ENCODE results near the gene BRAF. TPM values are rescaled to one million over a fixed set of nuclear protein-coding genes. Genes with fewer than 3 reads are reported as not detected.

The BRAF gene
- polyA plus RNA-seq, 4 donors, result 1.6 to 27.2 (median 4.3) TPM

DNA sequence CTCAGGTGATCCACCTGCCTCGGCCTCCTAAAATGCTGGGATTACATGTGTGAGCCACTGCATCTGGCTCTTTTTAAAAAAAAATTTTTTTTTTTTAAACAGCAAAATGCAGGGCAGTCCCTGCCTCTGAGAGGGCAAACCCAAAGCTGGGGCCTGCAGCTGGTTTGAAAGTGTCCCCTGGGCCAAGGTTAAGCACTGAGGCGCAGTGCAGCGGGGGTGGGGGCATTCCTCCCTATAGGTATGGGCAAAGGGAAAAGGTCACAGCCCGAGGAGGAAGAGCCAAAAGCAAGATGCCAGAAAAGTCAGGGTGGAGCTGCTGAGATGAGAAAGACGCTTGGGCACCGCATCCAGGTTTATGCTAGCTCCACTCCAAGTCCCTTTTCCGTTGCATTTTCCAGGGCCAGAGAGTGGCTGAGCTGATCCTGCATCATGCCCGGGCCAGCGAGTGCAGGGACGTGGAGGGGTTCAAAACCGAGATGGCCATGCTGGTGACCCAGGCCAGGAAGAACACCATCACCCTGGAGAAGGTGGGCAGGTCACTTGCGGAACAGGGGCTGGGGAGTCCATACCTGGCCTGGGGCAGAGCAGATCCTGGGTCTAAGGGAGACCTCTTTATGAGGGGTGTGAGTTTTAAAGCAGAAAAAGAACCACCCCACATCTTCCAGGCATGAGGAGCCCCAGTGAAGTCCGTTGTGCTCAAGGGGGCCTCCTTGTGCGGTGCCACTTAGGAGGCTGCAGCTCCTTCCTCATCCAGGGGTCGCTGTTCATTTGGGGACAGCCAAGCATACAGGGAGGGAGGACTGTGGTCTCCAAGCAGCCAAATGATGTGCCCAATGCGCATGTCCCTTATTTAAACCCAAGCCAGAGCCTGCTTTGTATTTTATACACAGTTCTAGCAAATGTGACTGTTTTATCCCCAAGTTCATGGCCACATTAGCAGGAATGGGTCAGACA, 235.3 kb downstream of the BRAF start:
- peaks cover 0 to 56% (median 0%) of the 10 kb centered on the region in 3 donors for H3K36me3 ChIP-seq (ENCODE audit: control insufficient read depth in 3 of 3, insufficient read depth in 2 of 3, low read depth in 1 of 3, low read length in 3 of 3)
- no peak overlapping the region for H3K27ac ChIP-seq (ENCODE audit: low read depth in 1 of 3, low read length in 2 of 3)
- no peaks in the 10 kb centered on the region for H3K9me3 ChIP-seq (ENCODE audit: control insufficient read depth in 2 of 2, insufficient read depth in 1 of 2, low read depth in 1 of 2, low read length in 1 of 2)
- DNase-seq (no peak), FAIRE-seq (no peak)
- WGBS, 3 donors, result 93 to 97% (median 95%) methylated on average over 16 of the region's 16 CpGs
- H3K27me3 ChIP-seq (ENCODE audit: control insufficient read depth in 3 of 3, insufficient read depth in 3 of 3, low read length in 3 of 3), result no peaks in the 10 kb centered on the region
- H3K4me1 ChIP-seq (ENCODE audit: control insufficient read depth in 3 of 3, insufficient read depth in 2 of 3, low read depth in 1 of 3, low read length in 2 of 3), result no peaks in the 10 kb centered on the region
- H3K4me3 ChIP-seq (ENCODE audit: low read depth in 1 of 3, low read length in 3 of 3), result no peak overlapping the region

DNA sequence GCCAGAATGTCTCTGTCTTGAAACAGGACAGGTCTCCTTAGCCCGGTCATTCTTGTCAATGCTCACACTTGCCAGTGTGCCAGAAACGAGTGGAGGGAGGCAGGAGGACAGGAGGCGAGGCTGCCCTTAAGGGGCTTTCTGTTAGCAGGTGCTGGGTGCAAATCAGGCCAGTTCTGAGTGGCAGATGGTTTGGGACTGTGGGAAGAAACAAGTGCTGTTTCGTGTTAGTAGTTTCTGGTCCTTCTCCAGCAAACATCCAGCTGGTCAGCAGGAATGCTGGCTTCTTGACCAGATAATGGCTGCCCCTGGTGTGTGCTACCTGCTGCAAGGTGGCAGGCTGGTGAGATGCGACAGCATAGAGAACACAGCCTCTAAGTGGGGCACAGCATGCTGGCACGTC, 236.4 kb downstream of the BRAF start:
- DNase-seq, result no peak
- Histone ChIP-seq H3K4me3 (ENCODE audit: low read depth in 1 of 3, low read length in 3 of 3) (no peak overlapping the region), H3K36me3 (ENCODE audit: control insufficient read depth in 3 of 3, insufficient read depth in 2 of 3, low read depth in 1 of 3, low read length in 3 of 3) (peaks cover 0 to 63% (median 0%) of the 10 kb centered on the region in 3 donors), H3K27ac (ENCODE audit: low read depth in 1 of 3, low read length in 2 of 3) (no peak overlapping the region), H3K4me1 (ENCODE audit: control insufficient read depth in 3 of 3, insufficient read depth in 2 of 3, low read depth in 1 of 3, low read length in 2 of 3) (no peaks in the 10 kb centered on the region), H3K27me3 (ENCODE audit: control insufficient read depth in 3 of 3, insufficient read depth in 3 of 3, low read length in 3 of 3) (no peaks in the 10 kb centered on the region), H3K9me3 (ENCODE audit: control insufficient read depth in 2 of 2, insufficient read depth in 1 of 2, low read depth in 1 of 2, low read length in 1 of 2) (no peaks in the 10 kb centered on the region)
- 90 to 94% (median 91%) methylated on average over 6 of the region's 6 CpGs for WGBS, 3 donors
- no peak for FAIRE-seq

DNA sequence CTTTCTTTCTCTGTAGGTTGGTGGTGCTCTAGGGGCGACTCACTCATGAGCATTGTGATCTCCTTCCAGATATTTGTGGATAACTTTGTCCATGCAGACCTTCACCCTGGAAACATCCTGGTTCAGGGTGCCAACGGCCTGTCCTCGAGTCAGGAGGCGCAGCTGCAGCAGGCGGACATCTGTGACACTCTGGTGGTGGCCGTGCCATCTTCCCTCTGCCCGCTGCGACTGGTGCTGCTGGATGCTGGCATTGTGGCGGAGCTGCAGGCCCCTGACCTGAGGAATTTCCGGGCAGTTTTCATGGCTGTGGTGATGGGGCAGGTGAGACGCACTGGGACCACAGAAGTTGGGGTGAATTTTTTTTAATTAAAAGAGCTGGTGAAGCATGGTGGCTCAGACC, 237.8 kb downstream of the BRAF start:
- H3K4me1 ChIP-seq (ENCODE audit: control insufficient read depth in 3 of 3, insufficient read depth in 2 of 3, low read depth in 1 of 3, low read length in 2 of 3), result no peaks in the 10 kb centered on the region
- 96 to 98% (median 97%) methylated on average over 11 of the region's 11 CpGs for WGBS, 3 donors
- FAIRE-seq (no peak), DNase-seq (no peak)
- H3K4me3 ChIP-seq (ENCODE audit: low read depth in 1 of 3, low read length in 3 of 3), result no peak overlapping the region
- H3K9me3 ChIP-seq (ENCODE audit: control insufficient read depth in 2 of 2, insufficient read depth in 1 of 2, low read depth in 1 of 2, low read length in 1 of 2), result no peaks in the 10 kb centered on the region
- H3K27me3 ChIP-seq (ENCODE audit: control insufficient read depth in 3 of 3, insufficient read depth in 3 of 3, low read length in 3 of 3), result no peaks in the 10 kb centered on the region
- no peak overlapping the region for H3K27ac ChIP-seq (ENCODE audit: low read depth in 1 of 3, low read length in 2 of 3)
- peaks cover 0 to 64% (median 0%) of the 10 kb centered on the region in 3 donors for H3K36me3 ChIP-seq (ENCODE audit: control insufficient read depth in 3 of 3, insufficient read depth in 2 of 3, low read depth in 1 of 3, low read length in 3 of 3)

DNA sequence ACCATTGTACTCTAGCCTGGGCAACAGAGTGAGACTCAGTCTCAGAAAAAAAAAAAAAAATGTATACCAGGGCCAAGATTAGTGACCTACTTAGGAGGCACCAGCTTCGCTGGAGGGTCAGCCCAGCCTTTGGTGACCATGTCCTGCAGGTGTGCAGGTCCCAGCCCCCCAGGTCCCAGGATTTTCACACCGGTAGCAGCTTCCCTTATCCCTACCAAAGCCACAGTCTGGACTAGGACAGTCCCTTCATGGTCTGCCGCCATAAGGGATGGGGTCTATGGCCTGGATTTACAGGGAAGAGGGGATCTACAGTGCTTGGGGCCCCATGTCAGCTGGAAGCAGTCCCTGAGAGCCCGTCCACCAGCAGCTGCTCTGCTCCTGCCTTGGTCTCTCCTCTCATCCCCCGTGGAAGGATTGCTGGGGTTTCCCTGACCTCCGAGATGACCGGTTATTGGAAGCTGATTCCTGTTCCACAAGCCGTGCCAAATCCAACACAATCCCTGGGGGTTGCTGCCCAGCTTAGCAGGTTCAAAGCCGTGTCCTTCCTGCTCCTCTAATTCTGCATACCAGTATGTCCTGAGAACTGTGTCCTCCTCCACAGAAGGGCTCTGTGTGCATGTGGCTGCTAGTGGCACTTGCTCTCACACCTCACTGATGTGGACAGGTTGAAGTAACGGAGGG, 239.2 kb downstream of the BRAF start:
- FAIRE-seq (no peak), DNase-seq (no peak)
- Histone ChIP-seq H3K4me1 (ENCODE audit: control insufficient read depth in 3 of 3, insufficient read depth in 2 of 3, low read depth in 1 of 3, low read length in 2 of 3) (no peaks in the 10 kb centered on the region), H3K27me3 (ENCODE audit: control insufficient read depth in 3 of 3, insufficient read depth in 3 of 3, low read length in 3 of 3) (no peaks in the 10 kb centered on the region), H3K27ac (ENCODE audit: low read depth in 1 of 3, low read length in 2 of 3) (no peak overlapping the region), H3K36me3 (ENCODE audit: control insufficient read depth in 3 of 3, insufficient read depth in 2 of 3, low read depth in 1 of 3, low read length in 3 of 3) (peaks cover 0 to 67% (median 0%) of the 10 kb centered on the region in 3 donors), H3K9me3 (ENCODE audit: control insufficient read depth in 2 of 2, insufficient read depth in 1 of 2, low read depth in 1 of 2, low read length in 1 of 2) (no peaks in the 10 kb centered on the region), H3K4me3 (ENCODE audit: low read depth in 1 of 3, low read length in 3 of 3) (no peak overlapping the region)
- WGBS, 3 donors, result 87 to 94% (median 92%) methylated on average over 10 of the region's 10 CpGs

DNA sequence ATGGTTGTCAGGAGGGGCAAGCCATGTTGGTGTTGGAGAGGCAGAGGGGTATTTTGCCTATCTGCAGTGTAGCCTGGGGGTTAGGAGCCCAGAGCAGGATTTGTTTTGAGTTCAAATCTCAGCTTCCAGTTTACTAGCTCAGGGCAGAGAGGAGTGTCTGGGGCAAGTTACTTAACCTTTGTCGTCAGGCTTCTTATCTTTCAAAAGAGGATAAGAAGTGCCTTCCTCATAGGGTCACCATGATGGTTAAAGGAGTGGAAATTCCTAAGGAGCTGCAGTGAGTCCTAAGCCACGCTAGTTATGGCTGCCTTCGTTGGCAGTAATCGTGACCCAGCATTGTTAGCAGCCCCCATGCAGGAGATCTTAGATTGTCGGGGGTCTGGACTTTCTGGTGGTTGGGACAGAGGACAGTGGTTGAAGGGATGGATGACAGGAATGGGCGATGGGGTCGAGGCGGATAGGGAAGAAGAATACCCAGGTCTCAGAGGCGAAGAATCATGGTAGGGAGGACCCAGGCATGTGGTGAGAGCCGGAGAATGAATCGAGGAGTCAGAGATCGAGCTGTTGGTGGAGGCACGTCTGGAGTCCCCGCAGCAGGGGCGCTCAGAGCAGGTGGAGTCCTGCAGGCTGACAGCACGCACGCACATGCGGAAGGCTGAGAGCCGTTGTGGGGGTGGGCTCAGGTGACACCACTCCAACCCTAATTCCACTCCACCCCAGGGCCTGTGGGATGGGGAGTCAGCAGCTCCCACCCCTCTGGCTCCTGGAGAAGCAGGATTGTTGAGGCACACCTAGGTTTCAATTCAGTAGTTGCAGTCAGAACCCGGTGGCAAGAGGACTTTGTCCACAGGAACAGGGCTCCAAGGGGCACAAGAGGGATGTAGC, 240.4 kb downstream of the BRAF start:
- FAIRE-seq (no peak), DNase-seq (no peak)
- H3K27ac ChIP-seq (ENCODE audit: low read depth in 1 of 3, low read length in 2 of 3), result no peak overlapping the region
- H3K36me3 ChIP-seq (ENCODE audit: control insufficient read depth in 3 of 3, insufficient read depth in 2 of 3, low read depth in 1 of 3, low read length in 3 of 3), result peaks cover 0 to 63% (median 0%) of the 10 kb centered on the region in 3 donors
- no peaks in the 10 kb centered on the region for H3K4me1 ChIP-seq (ENCODE audit: control insufficient read depth in 3 of 3, insufficient read depth in 2 of 3, low read depth in 1 of 3, low read length in 2 of 3)
- no peaks in the 10 kb centered on the region for H3K27me3 ChIP-seq (ENCODE audit: control insufficient read depth in 3 of 3, insufficient read depth in 3 of 3, low read length in 3 of 3)
- no peaks in the 10 kb centered on the region for H3K9me3 ChIP-seq (ENCODE audit: control insufficient read depth in 2 of 2, insufficient read depth in 1 of 2, low read depth in 1 of 2, low read length in 1 of 2)
- H3K4me3 ChIP-seq (ENCODE audit: low read depth in 1 of 3, low read length in 3 of 3), result no peak overlapping the region
- WGBS, 3 donors, result 89 to 93% (median 90%) methylated on average over 18 to 20 of the region's 20 CpGs

DNA sequence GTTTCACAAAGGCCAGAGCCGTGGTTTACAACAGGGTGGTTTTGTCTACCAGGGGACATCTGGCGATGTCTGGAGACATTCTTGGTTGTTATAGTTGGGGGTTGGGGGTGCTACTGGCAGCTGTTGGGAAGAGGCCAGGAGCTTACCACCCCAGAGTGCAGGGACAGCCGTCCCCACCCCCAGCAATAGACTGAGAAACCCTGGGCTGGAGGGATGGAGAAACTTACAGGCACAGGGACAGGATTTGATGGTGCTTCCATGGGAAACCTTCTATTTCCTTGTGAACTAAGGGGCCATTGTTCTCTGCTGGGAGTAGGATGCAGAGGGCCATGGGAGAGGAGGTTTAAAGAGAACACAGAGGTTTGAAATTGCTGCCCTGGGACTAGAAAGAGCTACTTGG, 241.1 kb downstream of the BRAF start:
- WGBS, 3 donors, result 88 to 98% (median 89%) methylated on average over 3 of the region's 3 CpGs
- Histone ChIP-seq H3K36me3 (ENCODE audit: control insufficient read depth in 3 of 3, insufficient read depth in 2 of 3, low read depth in 1 of 3, low read length in 3 of 3) (peaks cover 0 to 67% (median 0%) of the 10 kb centered on the region in 3 donors), H3K9me3 (ENCODE audit: control insufficient read depth in 2 of 2, insufficient read depth in 1 of 2, low read depth in 1 of 2, low read length in 1 of 2) (no peaks in the 10 kb centered on the region), H3K27me3 (ENCODE audit: control insufficient read depth in 3 of 3, insufficient read depth in 3 of 3, low read length in 3 of 3) (no peaks in the 10 kb centered on the region), H3K4me1 (ENCODE audit: control insufficient read depth in 3 of 3, insufficient read depth in 2 of 3, low read depth in 1 of 3, low read length in 2 of 3) (no peaks in the 10 kb centered on the region), H3K27ac (ENCODE audit: low read depth in 1 of 3, low read length in 2 of 3) (no peak overlapping the region), H3K4me3 (ENCODE audit: low read depth in 1 of 3, low read length in 3 of 3) (no peak overlapping the region)
- no peak for DNase-seq
- no peak for FAIRE-seq

DNA sequence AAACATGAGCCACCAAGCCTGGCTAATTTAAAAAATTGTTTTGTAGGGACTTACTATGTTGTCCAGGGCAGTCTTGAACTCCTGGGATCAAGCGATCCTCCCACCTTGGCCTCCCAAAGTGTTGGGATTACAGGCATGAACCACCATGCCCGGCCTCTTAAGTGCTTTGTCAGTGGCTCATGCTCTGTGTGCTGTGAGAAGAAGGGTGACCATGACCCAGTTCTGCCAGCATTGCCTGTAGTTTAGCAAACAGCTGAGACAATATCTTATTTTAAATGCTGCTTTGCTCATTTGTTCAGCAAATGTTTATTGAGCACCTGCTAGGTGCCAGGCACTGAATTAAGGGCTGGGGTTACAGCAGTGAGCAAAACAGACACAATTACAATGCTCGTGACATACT, 243.0 kb downstream of the BRAF start:
- FAIRE-seq (no peak), DNase-seq (no peak)
- Histone ChIP-seq H3K4me1 (ENCODE audit: control insufficient read depth in 3 of 3, insufficient read depth in 2 of 3, low read depth in 1 of 3, low read length in 2 of 3) (no peaks in the 10 kb centered on the region), H3K27me3 (ENCODE audit: control insufficient read depth in 3 of 3, insufficient read depth in 3 of 3, low read length in 3 of 3) (no peaks in the 10 kb centered on the region), H3K27ac (ENCODE audit: low read depth in 1 of 3, low read length in 2 of 3) (no peak overlapping the region), H3K9me3 (ENCODE audit: control insufficient read depth in 2 of 2, insufficient read depth in 1 of 2, low read depth in 1 of 2, low read length in 1 of 2) (no peaks in the 10 kb centered on the region), H3K4me3 (ENCODE audit: low read depth in 1 of 3, low read length in 3 of 3) (no peak overlapping the region), H3K36me3 (ENCODE audit: control insufficient read depth in 3 of 3, insufficient read depth in 2 of 3, low read depth in 1 of 3, low read length in 3 of 3) (peaks cover 0 to 61% (median 0%) of the 10 kb centered on the region in 3 donors)
- WGBS, 3 donors, result 94 to 98% (median 96%) methylated on average over 3 of the region's 3 CpGs

DNA sequence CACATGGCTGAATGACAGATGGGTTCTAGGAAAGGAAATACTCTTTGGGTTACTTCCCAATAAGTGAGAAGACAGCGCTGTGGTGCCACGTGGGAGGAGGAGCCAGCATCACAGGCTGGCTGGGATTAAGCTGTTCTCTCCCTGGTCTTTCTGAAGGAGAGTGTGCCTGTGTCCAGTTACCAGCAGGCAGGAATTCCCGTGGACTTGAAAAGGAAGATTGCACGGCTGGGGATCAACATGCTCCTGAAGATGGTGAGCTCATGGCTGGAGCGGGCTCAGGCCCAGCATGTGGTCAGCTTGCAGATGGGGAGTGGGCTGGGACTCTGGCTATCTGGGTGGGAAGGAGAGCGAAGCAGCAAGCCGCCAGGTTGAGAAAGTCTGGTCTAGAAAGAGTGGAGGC, 243.8 kb downstream of the BRAF start:
- Histone ChIP-seq H3K27me3 (ENCODE audit: control insufficient read depth in 3 of 3, insufficient read depth in 3 of 3, low read length in 3 of 3) (no peaks in the 10 kb centered on the region), H3K4me3 (ENCODE audit: low read depth in 1 of 3, low read length in 3 of 3) (no peak overlapping the region), H3K4me1 (ENCODE audit: control insufficient read depth in 3 of 3, insufficient read depth in 2 of 3, low read depth in 1 of 3, low read length in 2 of 3) (no peaks in the 10 kb centered on the region), H3K9me3 (ENCODE audit: control insufficient read depth in 2 of 2, insufficient read depth in 1 of 2, low read depth in 1 of 2, low read length in 1 of 2) (no peaks in the 10 kb centered on the region), H3K27ac (ENCODE audit: low read depth in 1 of 3, low read length in 2 of 3) (no peak overlapping the region), H3K36me3 (ENCODE audit: control insufficient read depth in 3 of 3, insufficient read depth in 2 of 3, low read depth in 1 of 3, low read length in 3 of 3) (peaks cover 0 to 62% (median 0%) of the 10 kb centered on the region in 3 donors)
- WGBS, 3 donors, result 92 to 96% (median 95%) methylated on average over 7 of the region's 7 CpGs
- no peak for FAIRE-seq
- no peak for DNase-seq
